HEK293 (cell line): ENCODE measurements around the gene RPAP3.
A peak's percentile ranks its signal among the peaks of the same experiment; 100 is the strongest.
"Not testable (repeated sequence)": the region's sequence is repeated elsewhere in the genome, so short reads cannot be mapped to it uniquely, and the experiment has no call there.

Experiments
- CTCF ChIA-PET: fragments of 350-600 bp; formaldehyde crosslinking; extraction: SDS; loops from one replicate; lab custom pipeline; 2021; ENCODE audit warnings: antibody characterized with exemption; lab: Yijun Ruan, JAX
- POLR2A ChIA-PET: fragments of 300-600 bp; formaldehyde crosslinking; extraction: SDS; loops from one replicate; lab custom pipeline; 2020; ENCODE audit warnings: antibody characterized with exemption, inconsistent platforms; lab: Yijun Ruan, JAX
- H3K27ac ChIP-seq: fragments of 200-500 bp; sonication (Bioruptor generic); 2 replicates; pipeline ENCODE4 v1.5.1; 2014; ENCODE audit warnings: low read depth, low read length, control low read depth, inconsistent platforms; ENCODE audit errors: extremely low read depth
- H3K36me3 ChIP-seq, 2 experiments: fragments of 200-500 bp in 1 of 2; sonication (Bioruptor generic) in 1 of 2; 1 replicate in 1 of 2; 2 replicates in 1 of 2; pipeline ENCODE4 v1.5.1; 2014 to 2017; ENCODE audit warnings: inconsistent platforms in 2 of 2, low read length in 2 of 2; ENCODE audit not compliant: control insufficient read depth in 2 of 2, insufficient read depth in 1 of 2
- H3K4me1 ChIP-seq: fragments of 200-500 bp; sonication (Bioruptor generic); 2 replicates; pipeline ENCODE4 v1.5.1; 2014; ENCODE audit warnings: mild to moderate bottlenecking, low read length, inconsistent platforms; ENCODE audit not compliant: control insufficient read depth, insufficient read depth
- H3K4me3 ChIP-seq: 2 replicates; pipeline ENCODE4 v1.5.1; 2011; ENCODE audit warnings: low read depth, mild to moderate bottlenecking, control low read depth, low read length, moderate library complexity
- H3K9me3 ChIP-seq: fragments of 200-500 bp; sonication (Bioruptor generic); 2 replicates; pipeline ENCODE4 v1.5.1; 2014; ENCODE audit warnings: low read depth, low read length, inconsistent platforms; ENCODE audit not compliant: control insufficient read depth, insufficient read depth
- GFI1B ChIP-seq: fragments of 450-650 bp; formaldehyde crosslinking; IDR thresholded peaks from 2 replicates; pipeline ENCODE4 v1.5.1; 2016; ENCODE audit warnings: missing biosample characterization, missing genetic modification characterization
- IKZF3 ChIP-seq: fragments of 450-650 bp; IDR thresholded peaks from 2 replicates; pipeline ENCODE4 v1.5.0; 2018; ENCODE audit warnings: missing biosample characterization, mild to moderate bottlenecking, missing genetic modification characterization, moderate library complexity
- PRDM1 ChIP-seq: fragments of 450-650 bp; formaldehyde crosslinking; IDR thresholded peaks from 2 replicates; pipeline ENCODE4; 2016; ENCODE audit warnings: missing biosample characterization, missing genetic modification characterization
- ZNF26 ChIP-seq: fragments of 450-650 bp; formaldehyde crosslinking; IDR thresholded peaks from 2 replicates; pipeline ENCODE4 v1.5.1; 2016; ENCODE audit warnings: missing biosample characterization, missing genetic modification characterization
- ZNF600 ChIP-seq: fragments of 450-650 bp; formaldehyde crosslinking; IDR thresholded peaks from 2 replicates; pipeline ENCODE4 v1.5.1; 2016; ENCODE audit warnings: missing biosample characterization, missing genetic modification characterization
- ZNF654 ChIP-seq: fragments of 450-650 bp; formaldehyde crosslinking; IDR thresholded peaks from 2 replicates; pipeline ENCODE4 v1.5.1; 2016; ENCODE audit warnings: low read depth, missing biosample characterization, missing genetic modification characterization
- ZNF692 ChIP-seq: fragments of 450-650 bp; formaldehyde crosslinking; IDR thresholded peaks from 2 replicates; pipeline ENCODE4 v1.5.1; 2016; ENCODE audit warnings: missing biosample characterization, missing genetic modification characterization
- ZNF704 ChIP-seq: fragments of 450-650 bp; formaldehyde crosslinking; IDR thresholded peaks from 2 replicates; pipeline ENCODE4 v1.5.1; 2016; ENCODE audit warnings: missing biosample characterization, missing genetic modification characterization
- ZNF843 ChIP-seq: fragments of 450-650 bp; formaldehyde crosslinking; IDR thresholded peaks from 2 replicates; pipeline ENCODE4 v1.5.1; 2016; ENCODE audit warnings: missing biosample characterization, missing genetic modification characterization

The RPAP3 gene

GRCh38 chr12:47679785-47680184 lies 26.0 kb downstream of the RPAP3 start (continued):
- no peak for TF ChIP-seq ZNF692 (tag by site-specific recombination)
- TF ChIP-seq, all 188 proteins: peak for 0

- H3K4me1 ChIP-seq: no peaks in the 10 kb centered on the region
- H3K27ac ChIP-seq: no peak overlapping the region
- POLR2A ChIA-PET: no interaction called here
- H3K36me3 ChIP-seq: peaks cover 25 to 40% of the 10 kb centered on the region in 2 experiments
- no peak overlapping the region for H3K4me3 ChIP-seq
- TF ChIP-seq ZNF843: no peak
- TF ChIP-seq PRDM1 (tag by site-specific recombination): peak; percentile 89
- TF ChIP-seq ZNF26 (tag by site-specific recombination): no peak
- TF ChIP-seq, all 188 proteins: peak for 1
- no peaks in the 10 kb centered on the region for H3K9me3 ChIP-seq
- CTCF ChIA-PET: no interaction called here
Observed at GRCh38 chr12:47672068-47672467, 33.8 kb downstream of the RPAP3 start.

GRCh38 chr12:47667935-47668334 lies 37.9 kb downstream of the RPAP3 start:
- POLR2A ChIA-PET, H3K4me1 ChIP-seq, H3K4me3 ChIP-seq, H3K9me3 ChIP-seq, CTCF ChIA-PET, H3K27ac ChIP-seq: not testable (repeated sequence)
- H3K36me3 ChIP-seq: peaks cover 55 to 59% of the 10 kb centered on the region in 2 experiments

- ChIA-PET CTCF (interaction anchor here (0.7 to 3.3 kb wide), 14 partner anchors 14 to 621 kb away, joined by 3 to 21 read pairs (median 4); no protein-coding TSS in a partner anchor), POLR2A (no interaction called here)
- Histone ChIP-seq H3K4me1 (no peaks in the 10 kb centered on the region; the same call in 1 of the 2 replicates), H3K36me3 (peaks cover 0 to 14% of the 10 kb centered on the region in 2 experiments; a peak in 1 of 3 replicates), H3K4me3 (no peak overlapping the region), H3K27ac (no peak overlapping the region), H3K9me3 (no peaks in the 10 kb centered on the region)
- 0 out of 2 replicates have a peak, but pooled peaks have one; percentile 25 for TF ChIP-seq ZNF600 (tag by site-specific recombination)
- TF ChIP-seq GFI1B (tag by site-specific recombination): no peak
- no peak for TF ChIP-seq ZNF704
Observed at GRCh38 chr12:47652521-47653234, 53.2 kb downstream of the RPAP3 start.

- H3K4me3 ChIP-seq: no peak overlapping the region
- TF ChIP-seq ZNF654 (tag by site-specific recombination): peak; percentile 86
- TF ChIP-seq IKZF3 (tag by site-specific recombination): no peak
- TF ChIP-seq, all 188 proteins: peak for 1
- Histone ChIP-seq H3K9me3 (no peaks in the 10 kb centered on the region), H3K36me3 (peaks cover 0 to 9% of the 10 kb centered on the region in 2 experiments; a peak in 1 of 3 replicates), H3K4me1 (no peaks in the 10 kb centered on the region; the same call in 1 of the 2 replicates), H3K27ac (no peak overlapping the region)
- CTCF ChIA-PET: interaction anchor here (0.6 to 3.3 kb wide), 23 partner anchors 10 to 436 kb away, joined by 3 to 21 read pairs (median 4); no protein-coding TSS in a partner anchor
- POLR2A ChIA-PET: no interaction called here
Observed at GRCh38 chr12:47651368-47652254, 54.2 kb downstream of the RPAP3 start.
